HG03066 (cell line): Measurements from ENCODE around the gene CASP9.
"Not testable (repeated sequence)": the region's sequence is repeated elsewhere in the genome, so short reads cannot be mapped to it uniquely, and the experiment has no call there.

Experiments used
- ATAC-seq: cut with Tn5 transposase; IDR thresholded peaks from one replicate; pipeline ENCODE4 v1.9.1; 2021; ENCODE audit warnings: low read depth; ENCODE audit not compliant: unreplicated experiment

CASP9 gene

DNA sequence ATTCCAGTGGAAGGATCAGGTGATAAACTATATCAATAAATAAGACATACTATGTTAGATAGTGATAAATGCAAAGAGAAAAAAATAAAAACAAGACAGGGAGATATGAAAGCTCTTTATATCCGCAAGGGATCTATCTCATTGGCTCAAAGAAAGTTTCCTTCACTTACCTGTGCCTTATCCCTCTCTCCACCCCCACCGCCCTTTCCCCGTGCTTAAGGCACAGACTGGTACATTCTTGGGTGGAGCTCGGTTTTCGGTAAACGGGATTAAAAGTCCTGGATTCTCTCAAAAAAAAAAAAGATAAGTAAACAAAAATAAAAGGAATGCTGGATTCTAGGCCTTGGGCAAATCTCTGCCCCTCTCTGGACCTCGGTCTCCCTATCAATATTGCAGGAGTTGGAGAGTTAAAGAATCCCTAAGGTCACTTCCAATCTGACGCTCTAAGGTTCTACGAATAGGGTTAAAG is 2.0 kb upstream of the CASP9 start:
- no peak for ATAC-seq

DNA sequence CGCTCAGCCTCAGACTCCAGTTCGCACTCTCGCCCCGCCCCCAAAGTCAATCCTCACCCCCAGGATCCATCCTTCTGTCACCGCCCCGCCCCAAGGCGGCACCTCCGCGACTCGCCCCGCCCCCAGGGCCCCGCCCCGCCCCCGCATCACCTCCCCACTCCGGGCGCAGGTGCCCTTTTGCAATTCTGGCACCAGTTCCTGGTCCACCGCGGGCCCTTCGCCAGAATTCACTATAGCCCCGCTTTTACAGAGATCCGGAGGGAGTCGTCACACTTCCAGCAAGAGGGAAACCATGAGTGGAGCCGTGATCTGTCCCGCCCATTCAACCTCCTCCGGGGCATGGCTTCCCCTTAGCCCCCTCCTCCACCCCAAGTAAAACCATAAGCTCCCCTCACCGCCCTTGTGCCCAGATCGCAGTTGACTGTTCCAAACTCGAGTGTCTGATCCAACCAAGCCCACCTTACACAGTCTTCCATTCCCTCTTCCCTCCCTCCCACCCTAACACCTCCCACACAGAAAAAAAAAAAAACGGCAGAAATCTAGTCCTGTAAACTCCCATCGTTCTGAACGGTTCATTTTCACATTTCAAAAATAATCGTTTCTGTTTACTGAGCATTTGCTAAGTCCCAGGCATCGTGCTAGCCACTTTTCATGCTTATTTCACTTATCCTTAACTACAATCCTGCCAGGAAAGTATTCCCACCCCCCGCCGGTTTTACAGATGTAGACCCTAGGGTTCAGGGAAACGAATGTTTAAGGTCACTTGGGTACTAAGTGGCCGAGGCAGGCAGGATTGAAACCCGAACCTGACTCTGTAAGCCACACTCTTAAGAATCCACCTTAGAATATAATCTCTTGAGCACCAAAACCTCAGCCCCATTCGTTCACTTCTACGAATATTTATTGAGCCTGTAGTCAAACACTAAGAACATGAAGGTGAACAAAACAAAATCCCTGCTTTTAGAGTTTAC is 1.3 kb upstream of the CASP9 start:
- peak; percentile 37 for ATAC-seq

DNA sequence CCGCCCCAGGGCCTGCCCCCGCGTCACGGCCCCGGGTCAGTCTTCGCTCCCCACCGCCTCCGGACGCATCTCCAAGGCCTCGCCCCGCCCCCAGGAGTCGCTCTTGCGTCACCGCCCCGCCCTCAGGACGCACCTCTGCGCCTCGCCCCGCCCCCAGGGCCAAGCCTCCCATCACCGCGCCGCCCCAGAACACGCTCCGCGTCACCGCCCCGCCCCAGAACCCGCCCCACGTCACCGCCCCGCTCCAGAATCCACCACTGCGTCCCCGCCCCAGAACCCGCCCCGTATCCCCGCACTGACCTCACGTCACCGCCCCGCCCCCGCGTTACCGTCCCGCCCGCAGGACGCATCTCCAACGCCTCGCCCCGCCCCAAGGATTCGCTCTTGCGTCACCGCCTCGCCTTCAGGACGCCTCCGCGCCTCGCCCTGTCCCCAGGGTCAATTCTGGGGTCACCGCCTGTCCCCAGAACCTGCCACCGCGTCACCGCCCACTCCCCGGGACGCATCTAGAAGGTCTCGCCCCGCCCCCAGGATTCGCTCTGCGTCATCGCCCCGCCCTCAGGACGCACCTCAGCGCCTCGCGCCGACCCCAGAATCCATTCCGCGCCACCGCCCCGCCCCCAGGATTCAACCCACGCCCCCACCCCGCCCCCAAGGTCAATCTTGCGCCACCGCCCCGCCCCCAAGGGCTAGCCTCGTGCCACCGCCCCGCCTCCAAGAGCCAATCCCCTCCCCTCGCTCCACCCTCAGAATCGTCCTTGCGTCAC is 451 bp upstream of the CASP9 start:
- ATAC-seq: peak; percentile 40

DNA sequence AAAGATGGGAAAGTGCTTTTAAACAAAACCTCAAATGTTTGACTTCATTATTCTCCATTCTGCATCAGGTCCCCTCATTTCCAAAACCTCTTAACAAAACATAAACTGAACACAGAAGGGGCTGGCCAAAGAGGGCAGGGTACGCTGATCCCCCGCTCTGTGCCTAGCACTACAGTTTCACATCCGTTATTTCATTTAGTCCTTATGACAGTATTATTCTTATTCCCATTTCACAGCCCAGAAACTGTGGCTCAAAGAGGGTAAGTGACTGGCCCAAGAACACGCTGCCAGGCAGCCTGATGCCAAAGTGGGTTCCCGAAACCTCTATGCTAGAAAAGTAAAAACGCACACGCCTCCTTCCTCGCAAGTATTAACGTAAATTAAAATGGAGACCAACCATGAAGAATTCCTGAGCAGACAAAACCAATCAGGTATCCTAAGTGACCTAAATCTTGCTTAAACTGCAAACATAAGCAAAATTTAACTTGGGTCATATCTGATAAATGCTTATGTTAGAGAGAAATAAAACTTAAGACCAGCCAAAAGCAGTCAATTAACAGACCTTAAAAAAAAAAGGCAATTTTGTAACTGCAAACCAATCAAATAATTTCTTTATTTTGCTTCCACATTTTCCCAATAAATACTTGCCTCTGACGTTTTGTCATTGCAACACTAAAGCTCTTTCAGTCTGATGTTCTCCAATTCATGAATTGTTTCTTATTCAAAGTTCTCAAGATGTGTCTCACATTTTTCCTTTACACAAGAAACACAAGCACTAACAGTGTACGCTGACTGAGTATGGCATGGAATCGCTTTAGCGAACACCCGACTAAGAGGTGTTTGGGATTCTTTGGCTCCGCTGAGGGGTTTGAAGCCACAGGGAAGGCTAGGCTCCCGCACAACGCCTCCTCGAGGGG is 653 bp downstream of the CASP9 start:
- ATAC-seq: no peak

DNA sequence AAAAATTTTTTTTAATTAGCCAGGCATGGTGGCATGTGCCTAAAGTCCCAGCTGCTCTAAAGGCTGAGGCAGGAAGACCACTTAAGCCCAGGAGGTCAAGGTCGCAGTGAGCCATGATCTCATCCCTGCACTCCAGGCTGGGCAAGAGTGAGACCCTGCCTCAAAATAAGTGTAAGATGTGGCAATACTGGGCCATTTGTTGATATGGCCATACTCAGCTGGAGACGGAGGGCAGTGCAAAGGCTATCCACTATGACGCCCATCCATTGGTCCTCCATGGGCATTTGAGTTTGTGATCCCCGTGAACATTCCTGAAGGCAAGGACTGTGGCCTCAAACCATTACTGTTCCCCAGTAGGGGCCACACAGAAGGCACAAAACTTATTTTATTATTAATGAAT is 1.5 kb downstream of the CASP9 start:
- no peak for ATAC-seq

DNA sequence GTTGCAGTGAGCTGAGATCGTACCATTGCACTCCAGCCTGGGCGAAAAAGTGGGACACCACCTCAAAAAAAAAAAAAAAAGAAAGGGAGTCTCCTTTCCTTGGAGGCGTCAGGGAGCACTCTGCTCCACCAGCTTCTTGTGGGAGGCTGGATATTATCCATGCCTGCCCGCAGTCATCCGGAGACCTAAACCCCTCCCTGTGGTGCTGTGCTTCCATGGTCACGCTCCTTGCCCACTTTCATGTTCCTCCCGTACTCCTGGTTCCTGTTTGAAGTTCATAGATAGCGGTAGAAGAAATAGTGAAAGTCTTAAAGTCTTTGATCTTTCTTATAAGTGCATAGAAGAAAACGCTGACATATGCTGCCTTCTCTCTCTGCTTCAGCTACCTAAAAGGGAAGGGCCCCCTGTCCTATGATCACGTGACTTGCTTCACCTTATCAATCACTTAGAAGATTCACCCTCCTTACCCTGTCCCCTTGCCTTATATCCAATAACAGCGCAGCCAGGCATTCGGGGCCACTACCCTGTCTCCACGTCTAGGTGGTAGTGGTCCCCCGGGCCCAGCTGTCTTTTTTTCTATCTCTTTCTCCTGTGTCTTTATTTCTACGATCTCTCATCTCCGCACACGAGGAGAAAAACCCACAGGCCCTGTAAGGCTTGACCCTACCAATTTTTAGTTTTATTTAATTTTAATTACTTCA is 2.7 kb downstream of the CASP9 start:
- not testable (repeated sequence) for ATAC-seq

DNA sequence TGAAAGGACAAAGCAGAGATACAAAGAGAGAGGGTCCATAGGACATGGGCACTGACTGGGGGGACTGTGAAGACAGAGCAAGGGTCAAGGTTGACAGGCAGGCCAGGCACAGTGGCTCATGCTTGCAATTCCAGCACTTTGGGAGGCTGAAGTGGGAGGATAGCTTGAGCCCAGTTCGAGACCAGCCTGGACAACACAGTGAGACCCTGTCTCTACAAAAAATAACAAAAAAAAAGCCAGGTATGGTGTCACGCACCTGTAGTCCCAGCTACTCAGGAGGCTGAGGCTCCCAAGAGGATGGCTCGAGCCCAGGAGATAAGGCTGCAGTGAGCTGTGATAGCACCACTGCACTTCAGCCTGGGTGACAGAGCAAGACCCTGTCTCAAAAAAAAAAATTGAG is 4.4 kb downstream of the CASP9 start:
- ATAC-seq: no peak

DNA sequence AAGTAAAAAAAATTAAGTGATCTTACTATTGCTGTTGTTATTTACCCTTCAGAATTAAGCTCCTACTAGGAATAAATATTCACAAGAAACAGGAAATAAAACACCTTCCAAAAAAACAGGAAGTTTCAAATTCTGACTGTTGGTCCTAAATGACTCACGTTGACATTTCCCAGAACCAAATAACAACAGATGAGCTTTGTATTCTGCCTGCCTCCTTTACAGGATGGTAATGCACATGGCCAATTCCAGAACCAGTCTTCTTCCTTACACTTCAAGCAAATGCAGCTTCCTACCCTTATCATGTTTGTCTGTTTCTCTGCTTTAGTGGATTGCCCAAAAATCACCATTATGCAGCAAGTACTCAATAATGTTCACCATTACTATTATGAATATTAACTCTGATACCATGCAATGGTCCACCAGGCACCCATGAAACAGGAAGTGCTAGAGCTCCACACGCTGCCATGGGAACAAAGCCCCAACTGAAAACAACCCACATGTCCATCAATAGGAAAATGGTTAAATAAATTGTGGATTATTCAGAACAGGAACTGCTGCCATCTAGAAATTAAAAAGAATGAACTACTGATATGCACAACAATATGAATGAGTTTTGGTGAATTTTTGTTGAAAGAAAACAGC is 8.9 kb downstream of the CASP9 start:
- ATAC-seq: no peak

DNA sequence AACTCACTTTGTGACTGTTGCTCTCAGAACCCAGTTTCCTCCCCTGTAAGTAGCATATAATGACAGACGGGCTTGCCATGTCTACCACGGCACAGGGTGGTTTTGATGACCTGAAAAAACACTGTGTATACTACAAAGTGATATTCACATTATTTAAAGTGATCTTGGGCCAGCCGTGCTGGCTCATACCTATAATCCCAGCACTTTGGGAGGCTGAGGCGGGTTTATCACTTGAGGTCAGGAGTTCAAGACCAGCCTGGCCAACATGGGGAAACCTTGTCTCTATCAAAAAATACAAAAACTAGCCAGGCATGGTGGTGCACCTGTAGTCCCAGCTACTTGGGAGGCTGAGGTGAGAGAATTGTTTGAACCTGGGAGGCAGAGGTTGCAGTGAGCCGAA is 9.5 kb downstream of the CASP9 start:
- ATAC-seq: not testable (repeated sequence)

DNA sequence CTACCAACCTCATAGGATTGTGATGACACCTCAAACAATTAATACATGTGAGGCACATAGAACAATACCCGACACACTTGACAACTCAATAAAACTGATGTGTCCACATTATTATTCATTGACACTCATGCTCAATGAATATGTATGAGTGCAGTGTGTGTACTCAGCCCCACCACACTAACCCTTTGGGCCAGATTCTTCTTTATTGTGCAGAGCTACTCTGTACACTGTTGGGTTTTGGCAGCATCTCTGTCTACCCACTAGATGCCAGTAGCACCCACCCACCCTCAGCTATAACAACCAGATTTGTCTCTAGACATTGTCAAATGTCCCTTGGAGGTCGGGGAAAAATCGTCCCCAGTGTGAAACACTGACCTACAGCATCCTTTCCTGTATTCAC is 10.1 kb downstream of the CASP9 start:
- ATAC-seq: no peak

DNA sequence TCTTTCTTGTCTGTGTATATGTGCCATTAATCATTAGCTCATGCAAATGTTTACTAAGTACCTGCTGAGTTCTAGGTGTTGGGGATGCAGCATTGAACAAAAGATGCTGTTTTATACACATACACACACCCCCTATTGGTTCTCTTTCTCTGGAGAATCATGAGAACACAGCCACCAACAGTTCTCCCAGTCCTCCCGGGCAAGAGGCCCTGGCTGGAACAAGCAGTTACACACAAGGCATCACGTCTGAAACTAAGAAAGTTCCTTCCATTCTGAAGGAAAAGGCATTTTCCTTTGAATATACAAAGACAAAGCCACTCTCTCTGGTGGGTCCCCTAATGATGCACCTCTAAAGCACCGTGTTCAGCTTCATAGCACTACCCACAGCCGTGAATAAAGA is 10.8 kb downstream of the CASP9 start:
- no peak for ATAC-seq

DNA sequence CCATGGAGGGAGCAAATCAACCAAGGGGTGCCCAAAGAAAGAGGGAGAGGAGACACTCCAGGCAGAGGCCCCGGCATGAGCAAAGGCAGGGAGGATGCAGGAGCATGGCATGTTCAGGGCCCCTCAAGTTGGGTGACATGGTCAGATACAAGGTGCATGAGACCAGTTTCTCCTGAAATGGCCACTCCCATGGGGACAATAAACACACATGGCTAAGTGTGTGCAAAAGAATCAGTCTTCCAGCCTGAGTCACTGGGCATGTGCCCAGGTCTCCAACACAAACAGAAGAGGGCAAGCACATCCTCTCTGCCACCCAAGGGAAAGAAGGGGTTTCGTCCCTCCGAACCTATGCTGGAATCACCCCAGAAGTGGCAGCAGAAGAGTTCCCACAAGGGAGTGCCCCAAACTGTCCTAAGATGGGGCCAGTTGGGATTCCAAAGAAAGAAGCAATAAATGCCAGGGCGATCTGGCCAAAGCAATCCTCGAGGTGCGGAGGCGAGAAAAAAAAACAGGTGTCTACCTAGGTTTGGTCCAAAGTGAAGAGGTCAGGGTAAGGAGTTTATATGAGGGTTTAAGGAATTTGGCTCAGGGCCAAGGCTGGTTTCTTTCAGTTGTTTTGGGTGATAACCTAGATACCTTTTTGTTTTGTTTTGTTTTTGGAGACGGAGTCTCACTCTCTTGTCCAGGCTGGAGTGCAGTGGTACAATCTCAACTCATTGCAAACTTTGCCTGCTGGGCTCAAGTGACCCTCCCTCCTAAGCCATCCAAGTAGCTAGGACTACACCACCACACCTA is 13.2 kb downstream of the CASP9 start:
- no peak for ATAC-seq

DNA sequence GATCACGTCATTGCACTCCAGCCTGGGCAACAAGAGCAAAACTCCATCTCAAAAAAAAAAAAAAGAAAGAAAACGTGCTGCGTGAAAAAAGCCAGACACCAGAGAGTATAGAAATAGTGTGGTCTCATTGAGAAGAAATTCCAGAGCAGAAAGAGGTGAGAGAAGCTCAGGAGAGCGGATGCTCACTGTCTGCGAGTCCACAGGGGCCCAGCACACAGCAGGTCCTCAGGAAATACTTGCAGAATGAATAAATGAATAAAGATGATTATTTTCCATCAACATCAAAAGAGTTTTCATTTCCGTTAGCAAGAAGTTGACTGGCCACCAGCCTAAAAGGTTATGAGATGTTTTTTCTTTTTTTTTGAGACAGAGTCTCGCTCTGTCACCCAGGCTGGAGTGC is 14.4 kb downstream of the CASP9 start:
- ATAC-seq: no peak

DNA sequence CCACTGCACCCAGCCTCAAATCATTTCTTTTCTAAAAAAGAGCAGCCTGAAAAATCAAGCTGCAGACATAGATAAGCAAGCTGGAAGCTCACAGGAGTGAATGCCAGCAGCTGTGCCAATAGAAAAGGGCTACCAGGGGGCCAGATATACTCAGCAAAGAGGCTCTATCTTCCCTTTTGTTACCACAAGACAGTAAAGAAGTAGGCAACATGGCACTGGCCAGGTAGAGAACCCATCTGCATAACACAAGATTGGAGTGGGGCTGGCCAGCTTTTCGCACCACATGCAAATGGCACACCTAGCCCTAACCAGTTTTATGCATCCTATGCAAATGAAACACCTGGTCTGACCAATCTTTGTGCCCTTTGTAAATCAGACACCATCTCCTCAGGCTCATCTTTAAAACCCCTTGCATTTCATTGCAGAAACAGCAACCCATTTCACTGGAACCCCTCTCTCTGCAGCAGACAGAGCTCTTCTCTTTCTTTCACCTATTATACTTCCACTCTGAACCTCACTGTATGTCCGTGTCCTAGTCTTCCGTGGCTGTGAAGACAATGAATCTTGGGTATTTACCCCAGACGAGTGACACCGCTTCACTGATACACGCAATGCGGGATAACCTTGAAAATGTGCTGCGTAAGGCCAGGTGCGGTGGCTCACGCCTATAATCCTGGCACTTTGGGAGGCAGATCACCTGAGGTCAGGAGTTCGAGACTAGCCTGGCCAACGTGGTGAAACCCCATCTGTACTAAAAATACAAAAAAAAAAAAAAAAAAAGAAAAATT is 15.1 kb downstream of the CASP9 start:
- ATAC-seq: no peak

DNA sequence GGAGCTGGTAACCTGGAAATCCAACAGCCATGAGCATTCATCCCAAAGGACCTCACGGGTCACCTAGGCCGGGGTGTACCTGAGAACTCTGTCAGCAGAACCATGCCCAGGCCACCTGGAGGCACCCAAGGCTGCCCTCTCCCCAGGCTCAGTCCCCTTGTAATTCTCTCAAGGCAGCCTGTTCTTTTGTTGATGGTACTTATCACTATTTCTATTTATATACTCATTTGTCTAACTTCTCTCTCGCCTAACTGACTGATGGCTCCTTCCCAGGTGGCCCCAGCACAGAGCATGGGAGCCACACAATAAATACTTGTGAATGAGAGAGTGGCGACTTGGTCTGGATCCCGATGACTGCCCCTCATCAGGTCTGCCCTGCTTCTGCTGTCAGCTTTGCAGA is 16.7 kb downstream of the CASP9 start:
- ATAC-seq: no peak

DNA sequence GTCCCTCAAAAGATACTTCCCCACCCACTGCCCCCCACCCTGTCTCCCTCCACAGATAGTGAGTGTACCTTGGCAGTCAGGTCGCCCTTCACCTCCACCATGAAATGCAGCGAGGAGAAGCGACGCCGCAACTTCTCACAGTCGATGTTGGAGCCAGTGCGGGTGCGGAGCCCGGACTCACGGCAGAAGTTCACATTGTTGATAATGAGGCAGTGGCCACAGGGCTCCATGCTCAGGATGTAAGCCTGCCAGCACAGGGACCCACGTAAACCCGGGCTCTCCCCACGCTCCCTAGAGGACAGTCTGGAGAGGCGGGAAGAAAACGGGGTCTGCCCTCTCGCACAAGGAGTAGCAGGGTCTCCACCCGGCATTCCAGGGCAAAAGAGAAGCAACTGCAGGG is 17.2 kb downstream of the CASP9 start:
- ATAC-seq: no peak

DNA sequence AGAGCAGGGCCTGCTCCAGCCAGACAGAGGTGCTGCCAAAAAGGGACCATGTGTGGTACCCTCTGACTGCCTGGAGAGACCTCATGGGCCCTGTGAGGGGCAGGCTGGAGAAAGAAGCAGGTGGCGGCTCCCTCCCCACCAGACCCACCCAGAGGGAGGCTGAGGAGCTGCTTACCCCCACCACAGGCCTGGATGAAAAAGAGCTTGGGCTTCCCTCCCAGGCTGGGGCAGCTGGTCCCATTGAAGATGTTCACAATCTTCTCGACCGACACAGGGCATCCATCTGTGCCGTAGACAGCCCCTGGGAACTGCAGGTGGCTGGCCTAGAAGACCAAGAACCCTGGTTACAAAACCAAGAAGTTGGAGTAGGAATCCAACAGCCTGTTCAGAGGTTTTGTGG is 19.6 kb downstream of the CASP9 start:
- ATAC-seq: no peak
